Fibroblast of villous mesenchyme (primary cell): Measurements from ENCODE around the gene DPPA2. TPM values are rescaled to one million over a fixed set of nuclear protein-coding genes. Genes with fewer than 3 reads are reported as not detected.

Experiments
- DNase-seq: peaks from one replicate; pipeline ENCODE4 v3.0.0-alpha.2; 2010; ENCODE audit warnings: low read depth
- H3K4me3 ChIP-seq: 2 replicates; pipeline ENCODE4 v1.5.1; 2011; ENCODE audit warnings: low read depth, mild to moderate bottlenecking, low read length
- CTCF ChIP-seq: IDR thresholded peaks from 2 replicates; pipeline ENCODE4 v1.5.1; 2012; ENCODE audit warnings: low read depth, mild to moderate bottlenecking, low read length; ENCODE audit not compliant: insufficient read depth
- total RNA-seq: library from RNA; depleted of rRNA; stranded (reverse); fragments of >200 nt; gene quantifications from 2 replicates; pipeline ENCODE4 v1.2.3, GENCODE V29; 2012

The DPPA2 gene
- total RNA-seq, 1 donor, result not detected

- no peak overlapping the region for H3K4me3 ChIP-seq
- no peak for TF ChIP-seq CTCF
- DNase-seq, result no peak
Observed at GRCh38 chr3:109338322-109338721, 22.0 kb upstream of the DPPA2 start.

- H3K4me3 ChIP-seq, result peak within 1 kb of the TSS; percentile 44
- no peak for DNase-seq
- no peak for TF ChIP-seq CTCF
Observed at GRCh38 chr3:109337393-109337792, 21.1 kb upstream of the DPPA2 start, which contains the start of gene DPPA4. Gene DPPA4, minus strand, starts transcription at chr3:109337546. Its CDS starts 29 bp downstream, at chr3:109337517.

GRCh38 chr3:109336291-109336861, 20.1 kb upstream of the DPPA2 start:
- DNase-seq, result peak; percentile 5
- peak overlapping the region; percentile 44 for H3K4me3 ChIP-seq
- no peak for TF ChIP-seq CTCF

GRCh38 chr3:109334572-109334971, 18.3 kb upstream of the DPPA2 start:
- H3K4me3 ChIP-seq, result no peak overlapping the region
- no peak for DNase-seq
- no peak for TF ChIP-seq CTCF

- no peak for TF ChIP-seq CTCF
- DNase-seq, result no peak
- H3K4me3 ChIP-seq, result no peak overlapping the region
Observed at GRCh38 chr3:109331692-109332091, 15.4 kb upstream of the DPPA2 start.

GRCh38 chr3:109330405-109330804, 14.1 kb upstream of the DPPA2 start:
- H3K4me3 ChIP-seq, result no peak overlapping the region
- DNase-seq, result no peak
- TF ChIP-seq CTCF, result no peak

GRCh38 chr3:109328202-109328601, 11.9 kb upstream of the DPPA2 start:
- no peak overlapping the region for H3K4me3 ChIP-seq
- no peak for DNase-seq
- no peak for TF ChIP-seq CTCF
